Fibroblast of lung (primary cell): ENCODE data around the gene DPM3. TPM values are rescaled to one million over a fixed set of nuclear protein-coding genes. Genes with fewer than 3 reads are reported as not detected.

Experiments
- DNase-seq, 2 donors: peaks; one replicate each; pipeline versions ENCODE4 v3.0.0 to v3.0.0-alpha.2; 2010; ENCODE audit warnings: low read depth in 2 of 2
- H2AFZ ChIP-seq: 2 replicates; pipeline ENCODE4 v1.5.1; 2012; ENCODE audit warnings: low read length, control low read depth, inconsistent platforms
- H3K27ac ChIP-seq: 2 replicates; pipeline ENCODE4 v1.5.1; 2011; ENCODE audit warnings: low read length, control low read depth; ENCODE audit not compliant: insufficient read depth
- H3K27me3 ChIP-seq: 2 replicates; pipeline ENCODE4 v1.5.1; 2011; ENCODE audit warnings: mild to moderate bottlenecking, low read length; ENCODE audit not compliant: control insufficient read depth, insufficient read depth
- H3K36me3 ChIP-seq: 2 replicates; pipeline ENCODE4 v1.5.1; 2011; ENCODE audit warnings: low read length; ENCODE audit not compliant: control insufficient read depth, insufficient read depth
- H3K4me1 ChIP-seq: 2 replicates; pipeline ENCODE4 v1.5.1; 2011; ENCODE audit warnings: low read length; ENCODE audit not compliant: control insufficient read depth, insufficient read depth; ENCODE audit errors: extremely low read depth
- H3K4me2 ChIP-seq: 2 replicates; pipeline ENCODE4 v1.5.1; 2011; ENCODE audit warnings: low read length, control low read depth; ENCODE audit not compliant: insufficient read depth; ENCODE audit errors: extremely low read depth
- H3K4me3 ChIP-seq, 4 experiments: fragments of 200-600 bp in 1 of 4; sonication (generic) in 1 of 4; replicated peaks in 1 of 4; 2 replicates each; pipeline ENCODE4 v1.5.1; 2011 to 2016; ENCODE audit warnings: low read length in 4 of 4, low read depth in 3 of 4, mild to moderate bottlenecking in 3 of 4, control low read depth in 2 of 4, inconsistent platforms in 1 of 4, mixed read lengths in 1 of 4; ENCODE audit not compliant: insufficient read depth in 1 of 4; ENCODE audit errors: control extremely low read depth in 1 of 4
- H3K79me2 ChIP-seq: 2 replicates; pipeline ENCODE4 v1.5.1; 2012; ENCODE audit warnings: mild to moderate bottlenecking, low read length, inconsistent platforms; ENCODE audit not compliant: control insufficient read depth, insufficient read depth
- H3K9ac ChIP-seq: 2 replicates; pipeline ENCODE4 v1.5.1; 2011; ENCODE audit warnings: mild to moderate bottlenecking, low read length, control low read depth; ENCODE audit not compliant: insufficient read depth
- H3K9me3 ChIP-seq: 2 replicates; pipeline ENCODE4 v1.5.1; 2012; ENCODE audit warnings: low read depth, low read length; ENCODE audit not compliant: control insufficient read depth, insufficient read depth
- H4K20me1 ChIP-seq: 2 replicates; pipeline ENCODE4 v1.5.1; 2011; ENCODE audit warnings: low read length; ENCODE audit not compliant: control insufficient read depth, insufficient read depth; ENCODE audit errors: extremely low read depth
- EZH2 ChIP-seq: IDR thresholded peaks from 2 replicates; pipeline ENCODE4 v1.5.1; 2012; ENCODE audit warnings: low read length, control low read depth, mild to moderate bottlenecking; ENCODE audit errors: missing control alignments
- polyA plus RNA-seq, 2 donors: library from polyadenylated mRNA; depleted of rRNA in 1 of 2; stranded (reverse) in 1 of 2; unstranded in 1 of 2; fragments of >200 nt; gene quantifications; 2 replicates each; pipeline ENCODE4 v1.2.1, GENCODE V29; 2011 to 2012; ENCODE audit warnings: missing spikeins in 1 of 2
- total RNA-seq: library from RNA; depleted of rRNA; stranded (reverse); fragments of >200 nt; gene quantifications from 2 replicates; pipeline ENCODE4 v1.2.1, GENCODE V29; 2014
- TF ChIP-seq, protein P1 (sequence below), 2 donors: IDR thresholded peaks in 1 of 2; conservative IDR thresholded peaks in 1 of 2; 1 replicate in 1 of 2; 2 replicates in 1 of 2; pipeline ENCODE4 v1.5.1; 2011 to 2012; ENCODE audit warnings: low read length in 2 of 2, control low read depth in 1 of 2, inconsistent platforms in 1 of 2, low read depth in 1 of 2, mild to moderate bottlenecking in 1 of 2

Gene DPM3
- total and polyA plus RNA-seq, 2 donors (not counting 1 experiment from before 2014, with no cell fraction given): 31.9 to 40.5 TPM

- Histone ChIP-seq H3K9me3 (no peaks in the 10 kb centered on the region), H4K20me1 (no peaks in the 10 kb centered on the region), H3K36me3 (no peaks in the 10 kb centered on the region), H3K4me1 (peaks cover 2% of the 10 kb centered on the region), H3K27me3 (peaks cover 55% of the 10 kb centered on the region), H3K79me2 (no peaks in the 10 kb centered on the region), H3K4me2 (peak overlapping the region; percentile 40), H2AFZ (no peak overlapping the region), H3K9ac (no peak overlapping the region), H3K27ac (no peak overlapping the region), H3K4me3 (peak overlapping the region in 2 of 4 experiments; percentile 45 to 51)
- no peak for TF ChIP-seq EZH2
- TF ChIP-seq, protein P1, sequence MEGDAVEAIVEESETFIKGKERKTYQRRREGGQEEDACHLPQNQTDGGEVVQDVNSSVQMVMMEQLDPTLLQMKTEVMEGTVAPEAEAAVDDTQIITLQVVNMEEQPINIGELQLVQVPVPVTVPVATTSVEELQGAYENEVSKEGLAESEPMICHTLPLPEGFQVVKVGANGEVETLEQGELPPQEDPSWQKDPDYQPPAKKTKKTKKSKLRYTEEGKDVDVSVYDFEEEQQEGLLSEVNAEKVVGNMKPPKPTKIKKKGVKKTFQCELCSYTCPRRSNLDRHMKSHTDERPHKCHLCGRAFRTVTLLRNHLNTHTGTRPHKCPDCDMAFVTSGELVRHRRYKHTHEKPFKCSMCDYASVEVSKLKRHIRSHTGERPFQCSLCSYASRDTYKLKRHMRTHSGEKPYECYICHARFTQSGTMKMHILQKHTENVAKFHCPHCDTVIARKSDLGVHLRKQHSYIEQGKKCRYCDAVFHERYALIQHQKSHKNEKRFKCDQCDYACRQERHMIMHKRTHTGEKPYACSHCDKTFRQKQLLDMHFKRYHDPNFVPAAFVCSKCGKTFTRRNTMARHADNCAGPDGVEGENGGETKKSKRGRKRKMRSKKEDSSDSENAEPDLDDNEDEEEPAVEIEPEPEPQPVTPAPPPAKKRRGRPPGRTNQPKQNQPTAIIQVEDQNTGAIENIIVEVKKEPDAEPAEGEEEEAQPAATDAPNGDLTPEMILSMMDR (conservative IDR thresholded peaks at IDR 0.05 in 1 of 2, IDR thresholded peaks at IDR 0.05 in 1 of 2; ENCODE audit: low read depth in 1 of 2, low read length in 2 of 2): no peak
- peak; percentile 39 to 45 for DNase-seq
Measured at GRCh38 chr1:155126556-155127104, 13.7 kb downstream of the DPM3 start.

DNA sequence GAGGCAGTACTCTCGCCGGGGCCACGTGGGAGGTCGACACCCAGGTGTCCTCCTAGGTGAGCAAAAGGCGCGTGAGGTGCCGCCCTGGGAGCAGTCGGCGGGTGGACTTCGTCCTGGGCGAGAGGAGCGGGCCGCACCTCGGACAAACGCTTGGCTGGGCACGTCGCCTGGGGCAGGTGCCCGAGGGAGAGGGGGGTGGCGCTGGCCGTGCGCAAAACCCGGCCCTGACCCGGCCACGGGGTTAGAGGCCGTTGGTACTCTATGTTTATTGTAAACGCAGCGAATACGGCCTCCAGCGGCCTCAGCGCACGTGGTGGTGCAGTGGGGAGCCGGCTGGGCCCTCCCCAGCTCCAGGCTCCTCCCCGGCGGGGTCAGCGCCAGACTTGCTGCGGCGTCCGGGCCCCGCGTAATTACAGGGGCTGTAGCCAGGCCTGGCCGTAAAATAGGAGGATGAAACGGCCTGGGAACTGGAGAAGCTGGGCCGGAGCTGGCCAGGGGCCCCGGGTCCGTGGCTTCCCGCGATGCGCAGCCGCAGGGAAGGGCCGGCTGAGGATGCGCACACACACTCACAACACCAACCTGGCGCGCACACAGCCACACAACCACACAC, 14.3 kb downstream of the DPM3 start:
- Histone ChIP-seq H3K4me3 (peak overlapping the region in 2 of 4 experiments; percentile 14), H4K20me1 (no peaks in the 10 kb centered on the region), H3K27me3 (peaks cover 55% of the 10 kb centered on the region), H3K9me3 (no peaks in the 10 kb centered on the region), H3K9ac (no peak overlapping the region), H3K27ac (no peak overlapping the region), H2AFZ (no peak overlapping the region), H3K36me3 (no peaks in the 10 kb centered on the region), H3K79me2 (no peaks in the 10 kb centered on the region), H3K4me2 (peak overlapping the region; percentile 40), H3K4me1 (peaks cover 2% of the 10 kb centered on the region)
- TF ChIP-seq, protein P1 (conservative IDR thresholded peaks at IDR 0.05 in 1 of 2, IDR thresholded peaks at IDR 0.05 in 1 of 2; ENCODE audit: low read depth in 1 of 2, low read length in 2 of 2): no peak
- peak; percentile 77 for TF ChIP-seq EZH2
- peak; percentile 23 to 35 for DNase-seq

DNA sequence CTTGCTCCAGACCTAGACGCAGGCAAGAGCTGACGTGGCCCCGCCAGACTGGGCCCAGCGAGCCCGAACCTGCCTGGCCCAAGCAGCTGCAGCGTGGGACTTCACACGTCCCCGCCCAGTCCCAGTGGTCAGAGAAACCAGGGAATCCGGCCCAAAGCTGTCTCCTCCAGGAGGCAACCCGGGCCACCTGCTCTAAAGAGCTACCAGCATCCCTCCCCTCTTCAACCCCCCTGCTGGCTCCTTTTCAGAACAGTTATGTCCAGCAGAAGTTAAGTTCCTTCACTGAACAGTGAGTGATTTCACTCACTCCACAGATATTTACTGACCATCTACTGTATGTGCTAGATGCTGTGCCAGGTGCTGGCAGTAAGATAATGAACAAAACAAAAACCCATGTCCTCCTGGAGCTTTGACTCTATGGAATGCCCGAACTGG, 14.8 kb downstream of the DPM3 start:
- Histone ChIP-seq H3K4me2 (no peak overlapping the region), H3K27me3 (peaks cover 55% of the 10 kb centered on the region), H3K9ac (no peak overlapping the region), H2AFZ (no peak overlapping the region), H4K20me1 (no peaks in the 10 kb centered on the region), H3K4me1 (peaks cover 2% of the 10 kb centered on the region), H3K4me3 (no peak overlapping the region), H3K9me3 (no peaks in the 10 kb centered on the region), H3K27ac (no peak overlapping the region), H3K36me3 (no peaks in the 10 kb centered on the region), H3K79me2 (no peaks in the 10 kb centered on the region)
- DNase-seq: no peak
- TF ChIP-seq, protein P1 (conservative IDR thresholded peaks at IDR 0.05 in 1 of 2, IDR thresholded peaks at IDR 0.05 in 1 of 2; ENCODE audit: low read depth in 1 of 2, low read length in 2 of 2): no peak
- no peak for TF ChIP-seq EZH2
